Liver (tissue), 3 donors: ENCODE data around the gene MAML3.

Source experiments
- CTCF ChIP-seq: fragments of 150-350 bp; IDR thresholded peaks from 2 replicates; pipeline ENCODE4 v1.5.1; 2017; ENCODE audit warnings: improper control_type of control experiment, low read depth, low read length; ENCODE audit not compliant: missing input control
- EGR1 ChIP-seq, 2 donors: IDR thresholded peaks; 2 replicates each; pipeline ENCODE4 v1.6.1; 2016 to 2018; ENCODE audit warnings: antibody characterized with exemption in 2 of 2, low read depth in 2 of 2
- MAX ChIP-seq: IDR thresholded peaks from 2 replicates; pipeline ENCODE4 v1.6.1; 2016; ENCODE audit warnings: antibody characterized with exemption
- SP1 ChIP-seq: IDR thresholded peaks from 2 replicates; pipeline ENCODE4 v1.6.1; 2018; ENCODE audit warnings: antibody characterized with exemption, mild to moderate bottlenecking
- TAF1 ChIP-seq: conservative IDR thresholded peaks from 2 replicates; pipeline ENCODE4 v1.6.1; 2016; ENCODE audit warnings: antibody characterized with exemption, mild to moderate bottlenecking
- TF ChIP-seq, protein P1 (sequence below): IDR thresholded peaks from 2 replicates; pipeline ENCODE4 v1.6.1; 2016; ENCODE audit warnings: antibody characterized with exemption, mild to moderate bottlenecking
- donor health status: healthy.
- donor health status: healthy.

- TF ChIP-seq TAF1 (no peak), EGR1 (IDR thresholded peaks at IDR 0.05; ENCODE audit: low read depth in 2 of 2) (no peak), SP1 (no peak), CTCF (no peak), MAX (no peak)
- TF ChIP-seq, protein P1, sequence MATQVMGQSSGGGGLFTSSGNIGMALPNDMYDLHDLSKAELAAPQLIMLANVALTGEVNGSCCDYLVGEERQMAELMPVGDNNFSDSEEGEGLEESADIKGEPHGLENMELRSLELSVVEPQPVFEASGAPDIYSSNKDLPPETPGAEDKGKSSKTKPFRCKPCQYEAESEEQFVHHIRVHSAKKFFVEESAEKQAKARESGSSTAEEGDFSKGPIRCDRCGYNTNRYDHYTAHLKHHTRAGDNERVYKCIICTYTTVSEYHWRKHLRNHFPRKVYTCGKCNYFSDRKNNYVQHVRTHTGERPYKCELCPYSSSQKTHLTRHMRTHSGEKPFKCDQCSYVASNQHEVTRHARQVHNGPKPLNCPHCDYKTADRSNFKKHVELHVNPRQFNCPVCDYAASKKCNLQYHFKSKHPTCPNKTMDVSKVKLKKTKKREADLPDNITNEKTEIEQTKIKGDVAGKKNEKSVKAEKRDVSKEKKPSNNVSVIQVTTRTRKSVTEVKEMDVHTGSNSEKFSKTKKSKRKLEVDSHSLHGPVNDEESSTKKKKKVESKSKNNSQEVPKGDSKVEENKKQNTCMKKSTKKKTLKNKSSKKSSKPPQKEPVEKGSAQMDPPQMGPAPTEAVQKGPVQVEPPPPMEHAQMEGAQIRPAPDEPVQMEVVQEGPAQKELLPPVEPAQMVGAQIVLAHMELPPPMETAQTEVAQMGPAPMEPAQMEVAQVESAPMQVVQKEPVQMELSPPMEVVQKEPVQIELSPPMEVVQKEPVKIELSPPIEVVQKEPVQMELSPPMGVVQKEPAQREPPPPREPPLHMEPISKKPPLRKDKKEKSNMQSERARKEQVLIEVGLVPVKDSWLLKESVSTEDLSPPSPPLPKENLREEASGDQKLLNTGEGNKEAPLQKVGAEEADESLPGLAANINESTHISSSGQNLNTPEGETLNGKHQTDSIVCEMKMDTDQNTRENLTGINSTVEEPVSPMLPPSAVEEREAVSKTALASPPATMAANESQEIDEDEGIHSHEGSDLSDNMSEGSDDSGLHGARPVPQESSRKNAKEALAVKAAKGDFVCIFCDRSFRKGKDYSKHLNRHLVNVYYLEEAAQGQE: no peak
These were observed 231.5 kb downstream of the MAML3 start for GRCh38 chr4:139922406-139923024.
